Chondrocyte (in vitro differentiated cells): ENCODE measurements around the gene CCDC171. TPM values are rescaled to one million over a fixed set of nuclear protein-coding genes. Genes with fewer than 3 reads are reported as not detected.

Source experiments
- DNase-seq: peaks from one replicate; pipeline ENCODE4 v3.0.0; 2021; ENCODE audit warnings: mixed read lengths, low spot score
- H3K27ac Mint-ChIP-seq: one replicate; pipeline ENCODE4 v1.8.0; 2021; ENCODE audit warnings: mild to moderate bottlenecking, moderate library complexity, mixed read lengths; ENCODE audit not compliant: unreplicated experiment
- H3K27me3 Mint-ChIP-seq: 2 replicates; pipeline ENCODE4 v1.8.0; 2021; ENCODE audit warnings: low read depth, mixed read lengths
- H3K36me3 Mint-ChIP-seq: 2 replicates; pipeline ENCODE4 v1.8.0; 2021; ENCODE audit warnings: low read depth, mixed read lengths
- H3K4me1 Mint-ChIP-seq: 2 replicates; pipeline ENCODE4 v1.8.0; 2021; ENCODE audit warnings: low read depth, mild to moderate bottlenecking, mixed read lengths
- H3K4me3 Mint-ChIP-seq: one replicate; pipeline ENCODE4 v1.8.0; 2021; ENCODE audit warnings: mild to moderate bottlenecking, moderate library complexity, mixed read lengths; ENCODE audit not compliant: unreplicated experiment
- H3K9me3 Mint-ChIP-seq: 2 replicates; pipeline ENCODE4 v1.8.0; 2021; ENCODE audit warnings: low read depth, mixed read lengths
- total RNA-seq: library from RNA; stranded (reverse); gene quantifications from 3 replicates; pipeline ENCODE4 v1.2.1, GENCODE V29; 2021
- TF ChIP-seq, protein P1 (sequence below): fragments of 200-600 bp; sonication (generic); IDR thresholded peaks from 2 replicates; pipeline ENCODE4 v1.5.0; 2021; ENCODE audit warnings: antibody characterized with exemption, mild to moderate bottlenecking, moderate library complexity

The CCDC171 gene
- total RNA-seq, 1 donor from 2014 or later = 3.2 TPM

- peaks cover 5% of the 10 kb centered on the region for H3K9me3 Mint-ChIP-seq
- no peak overlapping the region for H3K27ac Mint-ChIP-seq
- TF ChIP-seq, protein P1, sequence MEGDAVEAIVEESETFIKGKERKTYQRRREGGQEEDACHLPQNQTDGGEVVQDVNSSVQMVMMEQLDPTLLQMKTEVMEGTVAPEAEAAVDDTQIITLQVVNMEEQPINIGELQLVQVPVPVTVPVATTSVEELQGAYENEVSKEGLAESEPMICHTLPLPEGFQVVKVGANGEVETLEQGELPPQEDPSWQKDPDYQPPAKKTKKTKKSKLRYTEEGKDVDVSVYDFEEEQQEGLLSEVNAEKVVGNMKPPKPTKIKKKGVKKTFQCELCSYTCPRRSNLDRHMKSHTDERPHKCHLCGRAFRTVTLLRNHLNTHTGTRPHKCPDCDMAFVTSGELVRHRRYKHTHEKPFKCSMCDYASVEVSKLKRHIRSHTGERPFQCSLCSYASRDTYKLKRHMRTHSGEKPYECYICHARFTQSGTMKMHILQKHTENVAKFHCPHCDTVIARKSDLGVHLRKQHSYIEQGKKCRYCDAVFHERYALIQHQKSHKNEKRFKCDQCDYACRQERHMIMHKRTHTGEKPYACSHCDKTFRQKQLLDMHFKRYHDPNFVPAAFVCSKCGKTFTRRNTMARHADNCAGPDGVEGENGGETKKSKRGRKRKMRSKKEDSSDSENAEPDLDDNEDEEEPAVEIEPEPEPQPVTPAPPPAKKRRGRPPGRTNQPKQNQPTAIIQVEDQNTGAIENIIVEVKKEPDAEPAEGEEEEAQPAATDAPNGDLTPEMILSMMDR = no peak
- H3K4me3 Mint-ChIP-seq = no peak overlapping the region
- H3K36me3 Mint-ChIP-seq = peaks cover 1% of the 10 kb centered on the region
- peaks cover 34% of the 10 kb centered on the region for H3K4me1 Mint-ChIP-seq
- no peak for DNase-seq
- H3K27me3 Mint-ChIP-seq = no peaks in the 10 kb centered on the region
Measured at GRCh38 chr9:15736569-15736968, 183.7 kb downstream of the CCDC171 start.

DNA sequence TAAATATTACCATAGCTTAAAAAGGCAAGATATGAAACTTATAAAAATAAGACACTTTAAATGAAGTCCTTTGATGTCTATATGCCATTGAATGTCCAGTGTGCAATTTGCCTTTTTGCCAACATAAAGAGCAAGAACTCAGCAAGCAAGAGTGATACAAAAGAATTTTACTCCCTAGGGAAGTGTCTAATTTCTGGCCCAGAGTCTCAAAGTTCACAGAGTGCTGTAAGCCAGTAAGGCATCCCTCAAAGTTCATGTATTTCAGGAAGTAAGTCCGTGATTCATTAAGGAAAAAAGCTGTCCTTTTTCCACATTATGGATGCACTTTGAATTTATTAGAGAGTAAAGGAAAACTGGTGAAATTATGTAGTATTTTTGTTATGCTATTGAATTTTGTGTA is 185.2 kb downstream of the CCDC171 start:
- H3K27me3 Mint-ChIP-seq = no peaks in the 10 kb centered on the region
- DNase-seq = no peak
- H3K9me3 Mint-ChIP-seq = no peaks in the 10 kb centered on the region
- H3K27ac Mint-ChIP-seq = peak overlapping the region; percentile 45
- H3K4me1 Mint-ChIP-seq = peaks cover 34% of the 10 kb centered on the region
- no peaks in the 10 kb centered on the region for H3K36me3 Mint-ChIP-seq
- peak overlapping the region; percentile 25 for H3K4me3 Mint-ChIP-seq
- TF ChIP-seq, protein P1 = no peak

DNA sequence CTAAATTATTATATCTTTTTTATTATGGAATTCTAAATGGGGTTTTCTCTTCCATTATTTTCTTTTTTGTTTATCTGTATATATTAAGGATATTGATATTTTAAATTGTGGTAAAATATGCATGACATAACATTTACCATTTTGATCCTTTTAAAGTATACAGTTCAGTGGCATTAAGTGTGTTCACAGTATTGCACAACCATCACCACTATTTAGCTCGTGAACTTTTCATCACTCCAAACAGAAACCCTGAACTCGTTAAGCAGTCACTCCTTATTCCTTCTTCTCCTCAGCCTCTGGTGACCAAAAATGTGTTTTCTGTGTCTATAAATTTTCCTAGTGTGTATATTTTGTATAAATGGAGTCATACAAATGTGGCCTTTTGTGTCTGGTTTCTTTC is 188.2 kb downstream of the CCDC171 start:
- Mint-ChIP-seq H3K4me1 (peaks cover 20% of the 10 kb centered on the region), H3K9me3 (no peaks in the 10 kb centered on the region), H3K27me3 (no peaks in the 10 kb centered on the region), H3K36me3 (peaks cover 3% of the 10 kb centered on the region), H3K27ac (no peak overlapping the region), H3K4me3 (no peak overlapping the region)
- DNase-seq = no peak
- TF ChIP-seq, protein P1 = no peak

DNA sequence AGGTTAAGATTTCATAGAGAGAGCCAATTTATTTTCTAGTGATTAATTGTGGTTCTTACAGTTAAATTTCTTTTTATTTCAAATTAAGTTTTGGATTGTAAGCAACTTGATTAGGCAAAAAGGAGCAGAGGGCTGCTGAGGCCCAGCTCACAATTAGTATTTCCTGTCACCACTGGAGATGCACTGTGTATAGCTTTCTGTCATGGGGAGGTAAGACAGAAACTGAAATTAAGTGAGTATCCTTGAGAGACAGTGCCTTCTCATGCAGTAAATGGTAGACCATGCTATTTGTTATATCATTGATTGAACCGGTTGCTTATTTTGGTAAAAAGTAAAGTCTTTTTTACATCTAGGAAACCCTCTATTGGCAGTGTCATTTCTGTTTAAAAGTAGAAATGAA is 190.7 kb downstream of the CCDC171 start:
- no peak for DNase-seq
- H3K27ac Mint-ChIP-seq = no peak overlapping the region

DNA sequence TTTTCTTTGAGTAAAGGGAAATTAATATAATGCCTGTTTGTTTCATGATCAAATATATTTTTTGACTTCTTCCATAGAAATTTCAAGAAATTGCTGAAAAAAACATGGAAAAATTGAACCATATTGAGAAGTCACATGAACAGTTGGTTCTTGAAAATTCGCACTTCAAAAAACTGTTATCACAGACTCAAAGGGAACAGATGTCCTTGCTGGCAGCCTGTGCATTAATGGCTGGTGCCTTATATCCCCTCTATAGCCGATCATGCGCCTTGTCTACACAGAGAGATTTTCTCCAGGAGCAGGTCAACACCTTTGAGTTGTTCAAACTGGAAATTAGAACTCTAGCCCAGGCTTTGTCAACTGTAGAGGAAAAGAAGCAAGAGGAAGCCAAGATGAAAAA is 191.4 kb downstream of the CCDC171 start:
- peaks cover under 1% of the 10 kb centered on the region for H3K4me1 Mint-ChIP-seq
- DNase-seq = no peak
- H3K27ac Mint-ChIP-seq = no peak overlapping the region
- peaks cover 13% of the 10 kb centered on the region for H3K9me3 Mint-ChIP-seq
- H3K36me3 Mint-ChIP-seq = peaks cover 13% of the 10 kb centered on the region
- no peaks in the 10 kb centered on the region for H3K27me3 Mint-ChIP-seq
- TF ChIP-seq, protein P1 = no peak
- no peak overlapping the region for H3K4me3 Mint-ChIP-seq

More for the DNA sequence above, 190.7 kb downstream of the CCDC171 start:
- peaks cover 11% of the 10 kb centered on the region for H3K36me3 Mint-ChIP-seq
- no peak overlapping the region for H3K4me3 Mint-ChIP-seq
- H3K27me3 Mint-ChIP-seq = no peaks in the 10 kb centered on the region
- peaks cover 10% of the 10 kb centered on the region for H3K9me3 Mint-ChIP-seq
- H3K4me1 Mint-ChIP-seq = peaks cover 7% of the 10 kb centered on the region
- TF ChIP-seq, protein P1 = no peak
